OCI-LY3 (cell line): Measurements from ENCODE around the gene FLOT2.
"Not testable (repeated sequence)": the region's sequence is repeated elsewhere in the genome, so short reads cannot be mapped to it uniquely, and the experiment has no call there.

Experiments used
- H2AFZ ChIP-seq: fragments of 200-600, 300-600 bp; shearing (Covaris generic); 2 replicates; pipeline ENCODE4 v1.6.0; 2014; ENCODE audit warnings: antibody characterized with exemption, low read depth, low read length
- H3K27ac ChIP-seq: fragments of 200-600, 300-600 bp; sonication (generic); 2 replicates; pipeline ENCODE4 v1.5.1; 2014; ENCODE audit warnings: mild to moderate bottlenecking, low read length, moderate library complexity, mixed read lengths
- H3K27me3 ChIP-seq: fragments of 200-600, 300-600 bp; sonication (generic); 2 replicates; pipeline ENCODE4 v1.6.1; 2014; ENCODE audit warnings: low read depth, low read length, mixed read lengths
- H3K36me3 ChIP-seq: fragments of 200-600, 300-600 bp; sonication (generic); replicated peaks from 2 replicates; pipeline ENCODE3; 2014; ENCODE audit warnings: low read depth, low read length, mixed read lengths
- H3K4me1 ChIP-seq: fragments of 300-600, 200-600 bp; sonication (generic); 2 replicates; pipeline ENCODE4 v1.6.1; 2014; ENCODE audit warnings: low read length, mixed read lengths
- H3K4me2 ChIP-seq: fragments of 200-600, 300-600 bp; sonication (generic); 2 replicates; pipeline ENCODE4 v1.6.1; 2014; ENCODE audit warnings: low read length, mixed read lengths
- H3K4me3 ChIP-seq: fragments of 300-600, 200-600 bp; sonication (generic); 2 replicates; pipeline ENCODE4 v1.5.1; 2014; ENCODE audit warnings: antibody characterized with exemption, mild to moderate bottlenecking, low read length, moderate library complexity
- H3K79me2 ChIP-seq: fragments of 300-600, 200-600 bp; shearing (Covaris generic); 2 replicates; pipeline ENCODE4 v1.6.1; 2014; ENCODE audit warnings: mild to moderate bottlenecking, low read length, mixed read lengths
- H3K9ac ChIP-seq: fragments of 300-600, 200-600 bp; shearing (Covaris generic); 2 replicates; pipeline ENCODE4 v1.6.0; 2014; ENCODE audit warnings: mild to moderate bottlenecking, low read length, moderate library complexity
- H3K9me3 ChIP-seq: fragments of 200-600, 300-600 bp; shearing (Covaris generic); 2 replicates; pipeline ENCODE4 v1.6.1; 2014; ENCODE audit warnings: low read length, mixed read lengths; ENCODE audit not compliant: insufficient read depth
- H4K20me1 ChIP-seq: fragments of 200-600, 300-600 bp; sonication (generic); 2 replicates; pipeline ENCODE4 v1.6.1; 2016; ENCODE audit warnings: low read length, mixed read lengths; ENCODE audit not compliant: insufficient read depth
- EZH2phosphoT487 ChIP-seq: fragments of 200-600 bp; shearing (Covaris generic); IDR thresholded peaks from 2 replicates; pipeline ENCODE4 v1.6.1; 2018; ENCODE audit warnings: antibody characterized with exemption, mixed run types, low read depth
- TF ChIP-seq, protein P1 (sequence below): fragments of 200-600, 300-600 bp; sonication (generic); IDR thresholded peaks from 2 replicates; pipeline ENCODE4 v1.5.1; 2014; ENCODE audit warnings: antibody characterized with exemption, low read length, low read depth

Gene FLOT2

DNA sequence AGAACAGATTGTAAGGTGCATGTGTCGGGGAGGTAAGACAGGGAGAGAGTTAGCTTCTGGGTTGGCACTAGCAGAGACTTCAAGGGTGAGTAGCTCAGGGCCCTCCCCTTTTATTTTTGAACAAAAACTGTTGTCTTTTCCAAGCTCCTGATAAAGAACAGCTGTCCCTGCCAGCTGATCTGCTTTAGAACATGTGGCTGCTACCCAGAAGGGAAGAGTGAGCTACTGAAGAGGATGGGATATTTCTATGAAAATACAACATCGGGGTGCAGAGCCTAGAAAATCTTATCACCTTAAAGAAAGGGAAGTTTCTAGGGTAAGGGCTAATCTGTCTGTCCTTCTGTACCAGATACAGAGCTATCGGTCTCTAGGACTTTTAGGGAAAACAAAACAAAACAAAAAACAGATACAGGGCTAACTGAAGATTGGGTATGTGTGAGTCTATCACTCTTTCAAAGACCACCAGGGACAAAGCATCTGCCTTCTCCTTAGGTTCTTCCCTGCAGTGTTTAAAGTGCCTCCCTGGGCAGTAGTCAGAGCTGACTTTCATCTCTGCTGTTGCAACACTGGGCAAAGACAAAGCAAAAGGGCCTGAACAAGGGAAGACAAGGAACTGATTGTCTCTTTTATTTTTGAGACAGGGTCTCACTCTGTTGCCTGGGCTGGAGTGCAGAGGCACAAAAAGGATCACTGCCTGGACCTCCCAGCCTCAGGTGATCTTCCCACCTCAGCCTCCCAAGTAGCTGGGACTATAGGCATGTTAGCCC lies 10.4 kb upstream of the FLOT2 start:
- no peak overlapping the region for H3K4me2 ChIP-seq
- TF ChIP-seq EZH2phosphoT487 = no peak
- TF ChIP-seq, protein P1, sequence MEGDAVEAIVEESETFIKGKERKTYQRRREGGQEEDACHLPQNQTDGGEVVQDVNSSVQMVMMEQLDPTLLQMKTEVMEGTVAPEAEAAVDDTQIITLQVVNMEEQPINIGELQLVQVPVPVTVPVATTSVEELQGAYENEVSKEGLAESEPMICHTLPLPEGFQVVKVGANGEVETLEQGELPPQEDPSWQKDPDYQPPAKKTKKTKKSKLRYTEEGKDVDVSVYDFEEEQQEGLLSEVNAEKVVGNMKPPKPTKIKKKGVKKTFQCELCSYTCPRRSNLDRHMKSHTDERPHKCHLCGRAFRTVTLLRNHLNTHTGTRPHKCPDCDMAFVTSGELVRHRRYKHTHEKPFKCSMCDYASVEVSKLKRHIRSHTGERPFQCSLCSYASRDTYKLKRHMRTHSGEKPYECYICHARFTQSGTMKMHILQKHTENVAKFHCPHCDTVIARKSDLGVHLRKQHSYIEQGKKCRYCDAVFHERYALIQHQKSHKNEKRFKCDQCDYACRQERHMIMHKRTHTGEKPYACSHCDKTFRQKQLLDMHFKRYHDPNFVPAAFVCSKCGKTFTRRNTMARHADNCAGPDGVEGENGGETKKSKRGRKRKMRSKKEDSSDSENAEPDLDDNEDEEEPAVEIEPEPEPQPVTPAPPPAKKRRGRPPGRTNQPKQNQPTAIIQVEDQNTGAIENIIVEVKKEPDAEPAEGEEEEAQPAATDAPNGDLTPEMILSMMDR = no peak
- no peaks in the 10 kb centered on the region; the same call in 1 of the 2 replicates for H4K20me1 ChIP-seq
- H3K27ac ChIP-seq = no peak overlapping the region
- peaks cover 9% of the 10 kb centered on the region for H3K4me1 ChIP-seq
- no peak overlapping the region for H3K9ac ChIP-seq
- 0 out of 2 replicates have a peak, but pooled peaks cover 2% of the 10 kb centered on the region for H3K79me2 ChIP-seq
- H3K36me3 ChIP-seq = peaks cover 70% of the 10 kb centered on the region
- H3K4me3 ChIP-seq = no peak overlapping the region
- no peak overlapping the region for H2AFZ ChIP-seq
- no peaks in the 10 kb centered on the region for H3K9me3 ChIP-seq
- no peaks in the 10 kb centered on the region for H3K27me3 ChIP-seq

DNA sequence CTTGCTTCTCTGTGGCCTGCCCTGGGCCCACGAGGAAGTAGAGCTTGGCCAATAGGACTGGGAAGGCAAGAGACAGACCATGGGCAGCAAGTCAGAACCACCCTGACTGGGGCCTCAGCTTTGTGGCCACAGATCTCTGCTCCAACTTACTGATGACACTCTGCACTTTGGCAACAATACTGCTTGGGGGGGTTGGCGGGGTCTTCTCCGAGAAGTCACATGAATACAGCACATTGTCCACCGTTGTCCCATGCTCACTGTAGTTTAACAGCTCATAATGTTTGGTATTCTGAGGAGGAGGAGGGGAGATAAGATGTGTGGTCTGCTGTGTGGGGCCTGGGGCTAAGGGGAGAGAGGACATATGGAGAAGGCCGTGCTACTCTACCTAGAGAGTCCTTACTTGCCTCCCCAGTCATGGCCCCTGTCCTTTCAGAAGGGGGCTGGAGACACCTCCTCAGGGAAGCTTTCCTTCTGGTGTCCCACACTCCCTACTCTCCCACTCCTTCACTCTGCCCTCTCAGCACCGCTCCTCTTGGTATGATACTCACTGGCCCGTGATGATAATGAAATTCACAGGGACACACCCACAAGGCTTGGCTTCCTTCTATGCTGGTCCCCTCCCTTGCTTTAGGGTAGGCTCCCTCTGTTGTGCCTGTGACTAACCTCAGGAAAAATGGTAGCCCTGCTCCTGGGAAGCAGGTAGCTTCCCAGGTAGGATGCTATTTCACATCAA lies 9.3 kb upstream of the FLOT2 start:
- H3K4me1 ChIP-seq = peaks cover 9% of the 10 kb centered on the region
- no peak overlapping the region for H3K9ac ChIP-seq
- no peaks in the 10 kb centered on the region for H3K27me3 ChIP-seq
- no peak for TF ChIP-seq EZH2phosphoT487
- TF ChIP-seq, protein P1 = no peak
- no peak overlapping the region for H3K4me3 ChIP-seq
- peaks cover 60% of the 10 kb centered on the region for H3K36me3 ChIP-seq
- no peaks in the 10 kb centered on the region for H3K9me3 ChIP-seq
- H3K4me2 ChIP-seq = no peak overlapping the region
- no peaks in the 10 kb centered on the region for H4K20me1 ChIP-seq
- no peak overlapping the region for H3K27ac ChIP-seq
- H3K79me2 ChIP-seq = peaks cover 8% of the 10 kb centered on the region
- no peak overlapping the region for H2AFZ ChIP-seq

DNA sequence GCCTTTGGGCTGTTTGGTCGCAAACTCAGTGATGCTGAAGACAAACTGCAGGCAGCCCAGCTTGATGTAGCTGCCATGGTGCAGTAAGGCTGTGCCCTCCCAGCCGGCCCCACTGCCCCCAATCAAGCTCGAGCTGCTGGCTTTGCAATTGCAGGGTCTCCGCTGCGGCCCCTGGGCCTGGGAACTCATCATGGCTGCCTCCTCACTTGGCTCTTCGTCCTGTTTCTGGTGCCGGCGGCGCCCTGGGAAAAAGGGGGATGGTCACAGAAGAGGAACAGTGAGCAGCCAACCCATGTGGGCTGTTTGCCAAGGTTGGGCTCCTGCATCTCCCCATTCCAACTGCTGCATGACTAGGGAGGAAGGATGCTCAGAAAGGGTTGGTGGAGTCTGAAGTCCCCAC lies 8.7 kb upstream of the FLOT2 start:
- TF ChIP-seq, protein P1 = no peak
- TF ChIP-seq EZH2phosphoT487 = no peak
- no peak overlapping the region for H3K4me2 ChIP-seq
- no peak overlapping the region for H3K4me3 ChIP-seq
- H2AFZ ChIP-seq = no peak overlapping the region
- peaks cover 14% of the 10 kb centered on the region for H3K79me2 ChIP-seq
- no peak overlapping the region for H3K9ac ChIP-seq
- H3K27me3 ChIP-seq = no peaks in the 10 kb centered on the region
- H3K36me3 ChIP-seq = peaks cover 56% of the 10 kb centered on the region
- H3K27ac ChIP-seq = no peak overlapping the region
- H3K9me3 ChIP-seq = no peaks in the 10 kb centered on the region
- H4K20me1 ChIP-seq = no peaks in the 10 kb centered on the region
- peaks cover 13% of the 10 kb centered on the region for H3K4me1 ChIP-seq

DNA sequence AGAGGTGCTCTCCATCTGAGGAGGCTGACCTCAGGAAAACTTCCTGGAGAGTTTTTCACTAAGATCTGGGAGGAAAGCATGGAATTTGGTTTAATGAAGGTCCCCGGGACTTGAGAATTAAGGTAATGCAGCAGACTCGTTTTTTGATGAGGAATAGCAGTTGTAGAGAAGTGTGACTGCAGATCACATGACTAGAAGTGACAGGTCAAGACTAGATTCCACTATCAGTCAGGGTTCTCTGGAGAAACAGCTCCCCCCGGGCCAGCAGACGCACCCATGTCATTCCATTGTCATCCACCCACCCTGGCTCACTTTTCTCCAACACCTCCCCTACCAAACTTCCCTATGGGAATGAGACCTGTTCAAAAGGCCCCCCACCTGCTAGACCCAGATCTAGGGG lies 7.3 kb upstream of the FLOT2 start:
- no peak overlapping the region for H2AFZ ChIP-seq
- no peaks in the 10 kb centered on the region for H3K9me3 ChIP-seq
- no peaks in the 10 kb centered on the region for H4K20me1 ChIP-seq
- H3K36me3 ChIP-seq = peaks cover 51% of the 10 kb centered on the region
- peaks cover 24% of the 10 kb centered on the region for H3K4me1 ChIP-seq
- H3K9ac ChIP-seq = no peak overlapping the region
- H3K27ac ChIP-seq = no peak overlapping the region
- H3K27me3 ChIP-seq = no peaks in the 10 kb centered on the region
- TF ChIP-seq, protein P1 = no peak
- TF ChIP-seq EZH2phosphoT487 = no peak
- peaks cover 27% of the 10 kb centered on the region for H3K79me2 ChIP-seq
- no peak overlapping the region for H3K4me2 ChIP-seq
- H3K4me3 ChIP-seq = no peak overlapping the region

DNA sequence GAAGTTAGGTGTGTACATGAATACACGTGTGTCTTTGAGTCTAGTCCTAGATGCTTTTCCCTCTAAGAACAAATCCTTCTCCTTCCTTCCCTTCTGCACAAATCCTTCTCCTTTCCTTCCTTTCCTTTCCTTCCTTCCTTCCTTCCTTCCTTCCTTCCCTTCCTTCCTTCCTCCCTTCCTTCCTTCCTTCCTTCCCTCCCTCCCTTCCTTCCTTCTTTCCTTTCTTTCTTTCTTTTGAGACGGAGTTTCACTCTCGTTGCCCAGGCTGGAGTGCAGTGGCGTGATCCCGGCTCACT lies 6.0 kb upstream of the FLOT2 start:
- not testable (repeated sequence) for H4K20me1 ChIP-seq, H2AFZ ChIP-seq, H3K27me3 ChIP-seq, H3K9ac ChIP-seq, H3K9me3 ChIP-seq
- H3K36me3 ChIP-seq = peaks cover 49% of the 10 kb centered on the region
- peak overlapping the region; percentile 61; the same call in 1 of the 2 replicates for H3K4me2 ChIP-seq
- H3K27ac ChIP-seq = peak overlapping the region; percentile 21; the same call in 1 of the 2 replicates
- peaks cover 38% of the 10 kb centered on the region for H3K79me2 ChIP-seq
- peaks cover 27% of the 10 kb centered on the region for H3K4me1 ChIP-seq
- peak overlapping the region; percentile 59 for H3K4me3 ChIP-seq
